Adrenal gland (tissue), 12 donors: Measurements from ENCODE around the gene HEPN1. TPM values are rescaled to one million over a fixed set of nuclear protein-coding genes. Genes with fewer than 3 reads are reported as not detected.

Experiments
- DNase-seq, 7 donors: peaks; one replicate each; pipeline ENCODE4 v3.0.0-alpha.2; 2019 to 2020
- H3K27ac ChIP-seq, 5 donors: fragments of 200-600 bp; sonication (generic) in 4 of 5; 1 replicate in 3 of 5; 2 replicates in 2 of 5; pipeline versions ENCODE4 v1.5.1 to v1.8.0; 2016 to 2020; ENCODE audit warnings: mild to moderate bottlenecking in 1 of 5
- H3K27me3 ChIP-seq: fragments of 200-600 bp; 2 replicates; pipeline ENCODE4 v1.8.0; 2021
- H3K36me3 ChIP-seq, 2 donors: fragments of 200-600 bp; replicated peaks in 1 of 2; 1 replicate in 1 of 2; 2 replicates in 1 of 2; pipeline versions ENCODE4 v1.5.1 to v1.8.0; 2018 to 2022
- H3K4me1 ChIP-seq, 2 donors: fragments of 200-600 bp; replicated peaks in 1 of 2; 1 replicate in 1 of 2; 2 replicates in 1 of 2; pipeline versions ENCODE4 v1.5.1 to v1.8.0; 2018 to 2021
- H3K4me3 ChIP-seq, 4 donors: fragments of 200-600 bp; sonication (generic) in 3 of 4; one replicate each; pipeline ENCODE4 v1.5.1; 2016 to 2018
- H3K9me3 ChIP-seq, 3 donors: fragments of 200-600 bp; sonication (generic) in 1 of 3; replicated peaks in 1 of 3; 1 replicate in 2 of 3; 2 replicates in 1 of 3; pipeline versions ENCODE4 v1.5.1 to v1.8.0; 2016 to 2021
- CTCF ChIP-seq, 6 experiments: fragments of 450-650 bp in 4 of 6; fragments of 200-600 bp in 2 of 6; sonication (generic) in 1 of 6; IDR thresholded peaks; 1 replicate in 5 of 6; 2 replicates in 1 of 6; pipeline versions ENCODE4 v1.5.1 to v1.8.0; 2016 to 2021; ENCODE audit warnings: antibody characterized with exemption in 6 of 6, mild to moderate bottlenecking in 2 of 6, moderate library complexity in 1 of 6
- POLR2A ChIP-seq, 2 donors: fragments of 450-650 bp; IDR thresholded peaks; one replicate each; pipeline ENCODE4 v1.6.1; 2017; ENCODE audit warnings: antibody characterized with exemption in 2 of 2, mild to moderate bottlenecking in 2 of 2, moderate library complexity in 1 of 2
- whole genome bisulfite sequencing, 4 donors: extraction: QIAGEN DNeasy Blood & Tissue Kit in 2 of 4; methylation state at CpG; one replicate each; pipeline versions ENCODE4 v1.1.5 to v1.1.7; 2013 to 2017; 5-methylcytosine and 5-hydroxymethylcytosine counted together
- intact Hi-C, 2 donors: fragments of 100-400 bp; cut with DNase I; formaldehyde crosslinking; loops; one replicate each; pipeline versions ENCODE4 v1.14.1 to v1.15.0; 2022 to 2023
- polyA plus RNA-seq, 3 donors: library from polyadenylated mRNA; stranded (reverse); fragments of 200-250 nt in 2 of 3; fragments of 350-450 nt in 1 of 3; fragmentation: Illumina TruSeq in 1 of 3; extraction: RNeasy Lipid Tissue Mini Kit (QIAGEN cat#74804) in 1 of 3; gene quantifications; one replicate each; pipeline ENCODE4 v1.2.3, GENCODE V29; 2013 to 2014
- total RNA-seq, 9 donors: library from RNA; depleted of rRNA in 4 of 9; stranded (reverse); fragments of >200 nt in 4 of 9; fragments of 120-200 nt in 1 of 9; fragmentation: NEBNext Ultra II Directional in 1 of 9; extraction: Animal tissue kit (Norgen Biotek cat#: 25700) in 1 of 9; gene quantifications; one replicate each; pipeline versions ENCODE4 v1.1.0 to v1.2.4, GENCODE V29; 2013 to 2023
- donor health status: healthy with polysubstance abuse.
- donor health status: Bipolar disorder and iron deficiency.
- donor health status: DM: yes; HTN: yes; CAD: no.
- donor health status: DM: no; HTN: no; CAD: no.
- donor health status: DM: no; HTN: no; CAD: no.
- donor health status: DM: yes; HTN: yes; CAD: no.

The HEPN1 gene
- total and polyA plus RNA-seq, 12 donors, result 0.07 to 0.28 TPM; not detected in 10

GRCh38 chr11:124928942-124929665 lies 10.1 kb downstream of the HEPN1 start:
- peak in 2 of 7 donors; percentile 35 to 58 for DNase-seq
- Histone ChIP-seq H3K27me3 (no peaks in the 10 kb centered on the region), H3K27ac (no peak overlapping the region), H3K9me3 (no peaks in the 10 kb centered on the region), H3K36me3 (no peaks in the 10 kb centered on the region), H3K4me3 (no peak overlapping the region), H3K4me1 (no peaks in the 10 kb centered on the region)
- intact Hi-C loops, result no loop called here
- 45 to 55% (median 50%) methylated on average over 4 of the region's 4 CpGs for WGBS, 4 donors
- no peak for TF ChIP-seq POLR2A (IDR thresholded peaks at IDR 0.05)
- no peak for TF ChIP-seq CTCF (IDR thresholded peaks at IDR 0.05)

- no peak for DNase-seq
- H3K9me3 ChIP-seq, result no peaks in the 10 kb centered on the region
- H3K4me1 ChIP-seq, result no peaks in the 10 kb centered on the region
- intact Hi-C loops, result no loop called here
- H3K36me3 ChIP-seq, result no peaks in the 10 kb centered on the region
- no peak for TF ChIP-seq POLR2A (IDR thresholded peaks at IDR 0.05)
- TF ChIP-seq CTCF (IDR thresholded peaks at IDR 0.05), result no peak
- no peaks in the 10 kb centered on the region for H3K27me3 ChIP-seq
- WGBS, 4 donors, result 52 to 76% (median 66%) methylated on average over 3 of the region's 3 CpGs
- H3K27ac ChIP-seq, result no peak overlapping the region
- no peak overlapping the region for H3K4me3 ChIP-seq
Observed at GRCh38 chr11:124930799-124931198, 11.7 kb downstream of the HEPN1 start.

- Histone ChIP-seq H3K36me3 (no peaks in the 10 kb centered on the region), H3K27me3 (no peaks in the 10 kb centered on the region), H3K4me1 (no peaks in the 10 kb centered on the region), H3K27ac (no peak overlapping the region), H3K4me3 (no peak overlapping the region), H3K9me3 (no peaks in the 10 kb centered on the region)
- WGBS, 4 donors, result 57 to 79% (median 70%) methylated on average over 4 of the region's 4 CpGs
- no peak for TF ChIP-seq CTCF (IDR thresholded peaks at IDR 0.05)
- TF ChIP-seq POLR2A (IDR thresholded peaks at IDR 0.05), result no peak
- DNase-seq, result no peak
- intact Hi-C loops, result no loop called here
Observed at GRCh38 chr11:124934862-124935547, 16.0 kb downstream of the HEPN1 start.

- Histone ChIP-seq H3K4me3 (no peak within 1 kb of the TSS), H3K36me3 (no peaks in the 10 kb centered on the region), H3K27me3 (no peaks in the 10 kb centered on the region), H3K9me3 (no peaks in the 10 kb centered on the region), H3K27ac (no peak within 1 kb of the TSS), H3K4me1 (no peaks in the 10 kb centered on the region)
- WGBS, 4 donors, result 81 to 89% (median 86%) methylated on average over 18 of the region's 18 CpGs
- intact Hi-C loops, result no loop called here
- DNase-seq, result no peak
- TF ChIP-seq POLR2A (IDR thresholded peaks at IDR 0.05), result no peak
- TF ChIP-seq CTCF (IDR thresholded peaks at IDR 0.05), result no peak
Observed at GRCh38 chr11:124935548-124936514, 16.8 kb downstream of the HEPN1 start, which contains the start of gene HEPACAM. HEPACAM (minus strand) TSS chr11:124936047; CDS start chr11:124936006, 41 bp downstream.
